ENCODE measurements around the gene RABL6. TPM values are rescaled to one million over a fixed set of nuclear protein-coding genes. Genes with fewer than 3 reads are reported as not detected.
"Not testable (repeated sequence)": the region's sequence is repeated elsewhere in the genome, so short reads cannot be mapped to it uniquely, and the experiment has no call there.

RABL6 gene
- total RNA-seq, 1 experiment from 2014 or later = 64.7 TPM

- DNase-seq (ENCODE audit: low read depth) = no peak
These were observed 30.8 kb upstream of the RABL6 start for GRCh38 chr9:136776947-136777346.

GRCh38 chr9:136777359-136777758 is 30.4 kb upstream of the RABL6 start:
- DNase-seq (ENCODE audit: low read depth) = no peak

GRCh38 chr9:136779808-136780207 is 27.9 kb upstream of the RABL6 start:
- no peak for DNase-seq (ENCODE audit: low read depth)

GRCh38 chr9:136782452-136782851 is 25.3 kb upstream of the RABL6 start:
- DNase-seq (ENCODE audit: low read depth) = no peak

- DNase-seq (ENCODE audit: low read depth) = no peak
These were observed 23.3 kb upstream of the RABL6 start for GRCh38 chr9:136784249-136784996.

GRCh38 chr9:136784997-136785361 is 22.8 kb upstream of the RABL6 start:
- no peak for DNase-seq (ENCODE audit: low read depth)

GRCh38 chr9:136785565-136786355 is 22.0 kb upstream of the RABL6 start:
- DNase-seq (ENCODE audit: low read depth) = not testable (repeated sequence)

GRCh38 chr9:136786451-136786850 is 21.3 kb upstream of the RABL6 start:
- DNase-seq (ENCODE audit: low read depth) = no peak

- not testable (repeated sequence) for DNase-seq (ENCODE audit: low read depth)
These were observed 20.8 kb upstream of the RABL6 start for GRCh38 chr9:136786983-136787382.

GRCh38 chr9:136787690-136788400 is 19.9 kb upstream of the RABL6 start:
- peak; percentile 78 for DNase-seq (ENCODE audit: low read depth)

- not testable (repeated sequence) for DNase-seq (ENCODE audit: low read depth)
These were observed 18.9 kb upstream of the RABL6 start for GRCh38 chr9:136788644-136789522.

GRCh38 chr9:136789523-136789937 is 18.2 kb upstream of the RABL6 start:
- no peak for DNase-seq (ENCODE audit: low read depth)

- DNase-seq (ENCODE audit: low read depth) = peak; percentile 100
These were observed 16.9 kb upstream of the RABL6 start, which contains the start of gene TMEM141 for GRCh38 chr9:136790640-136791515. TSS of gene TMEM141 (plus strand) at chr9:136791344. CDS start at chr9:136791371, 27 bp downstream.

- DNase-seq (ENCODE audit: low read depth) = peak; percentile 56
These were observed 16.1 kb upstream of the RABL6 start for GRCh38 chr9:136791516-136792276.

GRCh38 chr9:136792321-136793085 is 15.2 kb upstream of the RABL6 start:
- DNase-seq (ENCODE audit: low read depth) = no peak

- no peak for DNase-seq (ENCODE audit: low read depth)
These were observed 14.4 kb upstream of the RABL6 start for GRCh38 chr9:136793086-136793946.

GRCh38 chr9:136794281-136794999 is 13.3 kb upstream of the RABL6 start:
- no peak for DNase-seq (ENCODE audit: low read depth)

Measured in Daoy (cell line).